Midbrain (tissue), 1 donor: ENCODE measurements around the gene CHST10.

Experiments used
- DNase-seq: peaks from one replicate; lab custom pipeline; 2025; lab: John Stamatoyannopoulos, UW

CHST10 gene

GRCh38 chr2:100416397-100416934, 1.0 kb downstream of the CHST10 start:
- no peak for DNase-seq

GRCh38 chr2:100413571-100413970, 3.9 kb downstream of the CHST10 start:
- DNase-seq, result no peak

DNA sequence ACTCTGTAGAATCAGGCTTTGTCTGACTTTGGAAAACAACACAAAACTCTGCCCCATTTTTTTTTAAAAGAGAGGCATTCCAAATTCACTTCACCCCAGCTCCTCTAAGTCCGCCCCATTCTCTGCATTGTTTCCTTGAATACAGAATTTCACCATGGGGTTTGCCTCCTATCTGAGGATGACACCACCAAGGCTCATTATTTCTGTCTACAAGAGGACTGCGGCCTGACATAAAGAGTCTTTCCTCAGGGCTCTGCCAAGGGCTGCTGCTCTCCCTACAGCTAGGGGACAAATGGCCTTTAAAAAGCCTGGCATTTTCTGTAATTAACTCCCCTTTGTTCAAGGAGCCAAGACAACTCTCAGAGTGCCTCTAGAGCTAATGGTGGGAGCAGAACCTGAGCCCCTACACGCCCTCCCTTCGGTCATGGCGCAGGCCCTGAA, 4.6 kb downstream of the CHST10 start:
- DNase-seq, result no peak

DNA sequence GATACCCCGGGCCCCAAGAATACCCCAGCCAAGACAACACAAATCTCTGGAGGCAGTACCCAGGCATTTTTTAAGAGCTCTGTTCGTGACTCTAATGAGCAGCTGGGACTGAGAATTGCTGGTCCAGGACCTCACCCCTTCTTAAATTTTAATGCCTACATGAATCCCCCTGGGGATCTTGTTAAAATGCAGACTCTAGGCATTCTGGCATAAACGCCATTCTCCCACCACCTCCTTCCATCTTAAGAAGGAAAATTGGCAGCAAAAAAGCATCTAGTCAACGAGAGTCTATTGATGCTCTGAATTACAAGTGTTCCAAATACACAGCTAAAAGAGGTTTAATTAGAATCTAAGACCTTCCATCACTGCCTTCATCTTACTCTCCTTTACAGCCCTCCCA, 5.0 kb downstream of the CHST10 start:
- DNase-seq, result no peak

DNA sequence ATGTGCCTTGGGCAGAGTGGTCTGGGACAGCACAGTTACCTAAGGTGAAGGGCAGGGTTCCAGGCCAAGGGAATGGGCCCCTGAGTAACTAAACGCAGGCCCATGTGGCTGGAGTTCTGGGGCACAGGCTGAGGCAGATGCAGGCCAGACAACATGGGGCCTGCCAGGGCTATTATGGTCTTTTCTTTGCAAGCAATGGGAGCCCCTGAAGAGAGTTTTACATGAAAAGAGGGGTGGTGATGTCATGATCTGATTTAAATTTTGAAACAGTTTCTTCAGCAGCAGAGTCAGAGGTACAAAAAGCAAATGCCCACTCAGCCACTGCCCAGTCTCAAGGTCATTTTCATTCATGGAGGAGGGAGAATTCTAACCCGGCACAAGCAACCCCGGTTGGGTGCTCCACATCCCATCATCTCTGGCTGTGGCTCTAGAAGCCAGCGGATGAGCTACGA, 5.6 kb downstream of the CHST10 start:
- no peak for DNase-seq

DNA sequence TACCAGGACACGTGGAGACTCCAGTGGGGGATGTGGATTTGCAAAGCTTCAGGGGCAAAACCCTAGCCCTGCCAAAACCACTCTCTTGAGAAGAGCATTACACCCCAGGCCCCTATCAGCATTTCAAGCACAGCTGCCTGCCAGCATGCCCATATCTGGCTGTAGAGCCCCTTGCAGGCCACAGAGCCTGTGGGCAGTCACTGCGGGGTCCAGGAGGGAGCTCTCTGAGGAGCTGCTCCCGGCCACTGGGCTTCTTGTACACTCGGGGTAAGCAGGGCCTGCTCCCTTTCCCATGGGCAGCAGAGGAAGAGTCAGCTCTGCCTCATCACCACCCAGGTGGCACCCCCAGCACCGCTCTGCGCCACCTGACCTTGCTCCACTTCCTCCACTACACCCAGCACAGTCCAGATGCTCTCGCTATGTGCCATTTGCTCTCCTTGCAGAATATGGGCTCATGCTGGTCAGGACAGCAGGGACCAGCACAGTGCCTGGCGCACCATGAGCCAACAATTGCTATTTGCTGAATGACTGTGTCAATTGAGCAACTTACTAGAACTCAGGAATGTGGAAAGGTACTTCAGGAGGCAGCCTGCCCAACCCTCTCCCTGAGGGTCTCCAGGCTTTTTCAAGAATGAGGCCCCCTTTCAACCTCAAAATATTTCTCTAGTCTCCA, 7.4 kb downstream of the CHST10 start:
- no peak for DNase-seq

- no peak for DNase-seq
Measured at GRCh38 chr2:100409461-100409860, 8.0 kb downstream of the CHST10 start.

- DNase-seq, result no peak
Measured at GRCh38 chr2:100408941-100409340, 8.5 kb downstream of the CHST10 start.

- DNase-seq, result no peak
Measured at GRCh38 chr2:100408104-100408503, 9.4 kb downstream of the CHST10 start.

DNA sequence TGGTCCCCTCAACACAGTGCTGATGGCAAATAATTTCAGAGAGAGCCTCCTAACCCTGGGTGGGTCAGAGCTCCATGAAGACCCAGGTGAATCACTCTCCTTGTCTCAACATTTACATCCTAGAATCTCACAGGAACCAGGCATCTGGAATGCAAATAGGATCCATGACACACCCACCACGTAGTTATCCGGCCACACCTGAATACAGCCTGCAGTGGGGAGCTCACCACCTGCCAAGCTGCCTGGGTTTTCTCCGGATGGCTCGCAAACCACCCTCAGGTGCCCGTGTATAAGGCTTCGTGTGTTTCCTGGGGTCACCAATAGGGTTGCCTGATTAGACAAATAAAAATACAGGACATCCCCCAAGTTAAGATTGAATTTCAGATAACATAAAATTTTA, 9.9 kb downstream of the CHST10 start:
- no peak for DNase-seq

GRCh38 chr2:100407073-100407472, 10.4 kb downstream of the CHST10 start:
- DNase-seq, result no peak

- no peak for DNase-seq
Measured at GRCh38 chr2:100406120-100406508, 11.4 kb downstream of the CHST10 start.

GRCh38 chr2:100405403-100406119, 11.9 kb downstream of the CHST10 start:
- DNase-seq, result no peak

DNA sequence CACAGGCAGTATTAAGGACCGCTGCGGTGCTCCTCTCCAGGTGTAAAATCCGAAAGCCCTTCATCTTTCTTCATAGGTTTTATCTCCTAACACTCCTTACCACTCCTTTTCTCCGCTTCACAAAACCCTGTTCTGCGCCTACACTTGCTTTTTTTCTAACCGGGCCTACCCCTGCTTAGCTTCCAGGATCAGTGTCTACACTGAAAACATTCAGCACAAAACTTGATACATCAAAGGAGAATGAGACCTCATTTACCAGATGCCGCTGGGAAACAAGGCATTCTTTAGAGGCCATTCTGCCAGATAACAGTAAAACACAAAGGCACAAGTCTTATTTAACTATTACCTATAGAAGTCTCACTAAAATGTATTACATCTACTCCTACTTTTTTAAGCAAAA, 13.1 kb downstream of the CHST10 start:
- DNase-seq, result no peak

GRCh38 chr2:100403722-100404121, 13.7 kb downstream of the CHST10 start:
- no peak for DNase-seq

DNA sequence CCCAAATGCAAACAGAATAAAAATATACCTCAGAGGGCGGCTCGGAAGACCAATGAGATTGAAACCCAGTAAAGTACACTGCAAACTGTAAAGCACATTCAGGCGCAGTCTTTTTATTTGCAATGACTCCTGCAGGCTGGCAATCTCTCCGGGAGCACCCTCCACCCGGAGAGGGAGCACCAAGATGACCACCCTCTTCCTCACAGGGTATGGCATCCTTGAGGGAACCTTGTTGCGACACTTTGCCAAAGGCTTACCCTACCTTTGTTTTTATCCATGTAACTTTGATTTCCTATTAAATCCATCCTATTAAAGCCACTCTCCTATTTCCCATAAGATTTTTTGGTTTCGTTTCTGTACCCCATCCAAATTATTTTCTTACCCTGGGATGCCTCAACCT, 16.2 kb downstream of the CHST10 start:
- no peak for DNase-seq

DNA sequence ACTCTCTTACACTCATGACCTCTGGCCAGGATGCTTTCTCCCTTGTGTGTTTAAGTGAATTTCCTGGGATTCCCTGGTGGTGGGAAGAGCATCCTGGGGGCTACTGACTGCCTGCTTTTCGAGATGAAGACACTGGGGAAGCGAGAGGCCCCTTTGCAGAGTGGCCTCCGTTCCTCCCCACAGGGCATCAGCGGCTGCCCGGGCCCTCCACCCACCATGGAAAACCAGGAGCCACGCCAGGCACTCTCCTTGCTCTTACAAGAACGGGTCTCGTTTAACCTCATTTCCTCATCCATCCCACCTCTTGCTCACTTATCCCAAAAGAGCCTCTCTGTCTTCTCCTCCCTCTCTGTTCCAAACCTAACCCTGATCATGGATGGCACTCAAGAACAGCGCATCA, 17.8 kb downstream of the CHST10 start:
- DNase-seq, result no peak

- DNase-seq, result no peak
Measured at GRCh38 chr2:100397976-100398375, 19.5 kb downstream of the CHST10 start.

- no peak for DNase-seq
Measured at GRCh38 chr2:100397118-100397860, 20.2 kb downstream of the CHST10 start.

DNA sequence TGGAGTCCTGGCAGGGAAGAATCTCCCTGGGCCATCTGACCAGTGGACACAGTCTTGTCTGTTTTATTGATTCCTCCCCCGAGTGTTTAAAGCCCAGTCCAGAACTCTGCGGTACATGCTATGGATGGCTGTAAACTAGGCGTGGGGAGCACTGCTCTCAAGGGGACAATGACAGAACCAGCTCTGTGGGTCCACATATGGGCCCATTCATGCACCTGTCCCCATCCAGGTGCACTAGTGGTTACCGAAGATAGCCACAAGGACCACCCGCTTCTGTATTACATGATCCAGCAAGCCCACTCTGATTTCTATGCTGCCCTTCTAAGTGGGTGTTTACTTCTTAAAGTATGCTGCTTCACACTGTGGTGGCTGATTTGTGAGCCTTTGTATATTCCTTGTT, 21.0 kb downstream of the CHST10 start:
- DNase-seq, result no peak

GRCh38 chr2:100395532-100396350, 21.7 kb downstream of the CHST10 start:
- no peak for DNase-seq

GRCh38 chr2:100394111-100394641, 23.3 kb downstream of the CHST10 start:
- DNase-seq, result no peak
